T-helper 2 cell treated with Interferon-gamma antibody and Interleukin-4, amounts not matched to agents 5 μg/mL and 100 μg/mL, for 36 hours (primary cell): ENCODE data around the gene IDS.

Experiments
- DNase-seq: peaks from one replicate; pipeline ENCODE4 v3.0.0; 2021; ENCODE audit warnings: low spot score
- H3K27ac Mint-ChIP-seq: one replicate; pipeline ENCODE4 v1.8.0; 2021; ENCODE audit warnings: mild to moderate bottlenecking, mixed read lengths
- H3K27me3 Mint-ChIP-seq: one replicate; pipeline ENCODE4 v1.8.0; 2021; ENCODE audit warnings: low read depth, mixed read lengths
- H3K36me3 Mint-ChIP-seq: one replicate; pipeline ENCODE4 v1.8.0; 2021; ENCODE audit warnings: low read depth, mixed read lengths
- H3K4me1 Mint-ChIP-seq: one replicate; pipeline ENCODE4 v1.8.0; 2021; ENCODE audit warnings: low read depth, mixed read lengths
- H3K4me3 Mint-ChIP-seq: one replicate; pipeline ENCODE4 v1.8.0; 2022; ENCODE audit warnings: mild to moderate bottlenecking, moderate library complexity, mixed read lengths
- H3K9me3 Mint-ChIP-seq: one replicate; pipeline ENCODE4 v1.8.0; 2021; ENCODE audit warnings: mixed read lengths

IDS gene

GRCh38 chrX:149433451-149433850 lies 71.7 kb downstream of the IDS start:
- DNase-seq = no peak
- Mint-ChIP-seq H3K4me1 (no peaks in the 10 kb centered on the region), H3K27ac (no peak overlapping the region), H3K9me3 (no peaks in the 10 kb centered on the region), H3K36me3 (no peaks in the 10 kb centered on the region), H3K27me3 (no peaks in the 10 kb centered on the region), H3K4me3 (no peak overlapping the region)

DNA sequence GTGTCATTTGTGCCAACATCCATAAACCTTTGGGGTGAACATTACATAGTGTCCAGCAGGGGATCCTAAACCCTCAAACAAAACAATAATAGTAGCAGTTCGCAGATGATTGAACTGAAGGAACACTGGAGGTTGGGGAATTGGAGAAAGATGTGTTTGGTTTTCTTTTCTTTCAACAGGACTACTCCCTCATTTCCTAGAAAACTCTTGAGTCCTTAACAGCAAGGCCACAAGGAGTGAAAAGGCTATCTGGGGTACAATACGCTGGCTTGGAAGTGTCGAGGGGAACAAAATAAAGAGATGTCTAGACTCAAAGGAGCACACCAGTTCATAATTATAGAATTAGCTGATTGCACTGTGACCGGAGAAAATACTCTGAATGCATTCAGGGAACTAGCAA lies 72.1 kb downstream of the IDS start:
- Mint-ChIP-seq H3K4me3 (no peak overlapping the region), H3K4me1 (no peaks in the 10 kb centered on the region), H3K27me3 (no peaks in the 10 kb centered on the region), H3K36me3 (no peaks in the 10 kb centered on the region), H3K9me3 (no peaks in the 10 kb centered on the region), H3K27ac (no peak overlapping the region)
- DNase-seq = no peak
